Dermis blood vessel endothelial cell (primary cell): ENCODE measurements around the gene PPFIBP1. TPM values are rescaled to one million over a fixed set of nuclear protein-coding genes. Genes with fewer than 3 reads are reported as not detected.
"Not testable (repeated sequence)": the region's sequence is repeated elsewhere in the genome, so short reads cannot be mapped to it uniquely, and the experiment has no call there.

ENCODE experiments used
- DNase-seq: peaks from one replicate; pipeline ENCODE4 v3.0.0; 2010
- total RNA-seq: library from RNA; depleted of rRNA; stranded (reverse); fragments of >200 nt; gene quantifications from 2 replicates; pipeline ENCODE4 v1.2.3, GENCODE V29; 2014

Gene PPFIBP1
- total RNA-seq, 1 donor from 2014 or later, result 354 TPM

GRCh38 chr12:27544858-27545257, 20.9 kb downstream of the PPFIBP1 start:
- not testable (repeated sequence) for DNase-seq

GRCh38 chr12:27545665-27546064, 21.7 kb downstream of the PPFIBP1 start:
- DNase-seq, result no peak

- no peak for DNase-seq
These were observed 23.6 kb downstream of the PPFIBP1 start for GRCh38 chr12:27547592-27547991.

GRCh38 chr12:27548301-27549199, 24.5 kb downstream of the PPFIBP1 start:
- DNase-seq, result no peak

GRCh38 chr12:27549236-27549800, 25.3 kb downstream of the PPFIBP1 start:
- DNase-seq, result peak; percentile 81

GRCh38 chr12:27549801-27550652, 26.0 kb downstream of the PPFIBP1 start:
- peak; percentile 89 for DNase-seq

GRCh38 chr12:27550653-27550975, 26.6 kb downstream of the PPFIBP1 start:
- DNase-seq, result no peak

- DNase-seq, result no peak
These were observed 27.3 kb downstream of the PPFIBP1 start for GRCh38 chr12:27551172-27551840.

- DNase-seq, result no peak
These were observed 28.2 kb downstream of the PPFIBP1 start for GRCh38 chr12:27552235-27552634.

GRCh38 chr12:27552886-27553560, 29.0 kb downstream of the PPFIBP1 start:
- DNase-seq, result no peak

GRCh38 chr12:27553941-27554340, 29.9 kb downstream of the PPFIBP1 start:
- DNase-seq, result no peak

- DNase-seq, result peak; percentile 60
These were observed 30.6 kb downstream of the PPFIBP1 start for GRCh38 chr12:27554421-27555186.

GRCh38 chr12:27555361-27555760, 31.4 kb downstream of the PPFIBP1 start:
- DNase-seq, result peak; percentile 53

GRCh38 chr12:27555925-27556778, 32.1 kb downstream of the PPFIBP1 start:
- DNase-seq, result peak; percentile 81

GRCh38 chr12:27560126-27560525, 36.1 kb downstream of the PPFIBP1 start:
- no peak for DNase-seq

- DNase-seq, result peak; percentile 48
These were observed 37.7 kb downstream of the PPFIBP1 start for GRCh38 chr12:27561535-27562350.

GRCh38 chr12:27564612-27565213, 40.7 kb downstream of the PPFIBP1 start:
- DNase-seq, result peak; percentile 69

- DNase-seq, result no peak
These were observed 42.2 kb downstream of the PPFIBP1 start for GRCh38 chr12:27566159-27566558.

GRCh38 chr12:27566626-27567025, 42.6 kb downstream of the PPFIBP1 start:
- no peak for DNase-seq
